Gastroesophageal sphincter (tissue), 4 donors: ENCODE data around the gene KRTAP16-1. TPM values are rescaled to one million over a fixed set of nuclear protein-coding genes. Genes with fewer than 3 reads are reported as not detected.
"Not testable (repeated sequence)": the region's sequence is repeated elsewhere in the genome, so short reads cannot be mapped to it uniquely, and the experiment has no call there.

Experiments used
- ATAC-seq: fragments of 150-250 bp; one replicate; pipeline ENCODE4 v1.9.1; 2016; ENCODE audit warnings: mild to moderate bottlenecking, moderate library complexity
- H3K27ac ChIP-seq, 4 donors: fragments of 200-600 bp; sonication (generic) in 3 of 4; 1 replicate in 3 of 4; 2 replicates in 1 of 4; pipeline ENCODE4 v1.5.1; 2016 to 2019
- H3K27me3 ChIP-seq: fragments of 200-600 bp; sonication (generic); one replicate; pipeline ENCODE4 v1.5.1; 2019
- H3K36me3 ChIP-seq, 2 donors: fragments of 200-600 bp; sonication (generic); one replicate each; pipeline ENCODE4 v1.5.1; 2019; ENCODE audit warnings: control low read depth in 1 of 2
- H3K4me1 ChIP-seq, 3 donors: fragments of 200-600 bp; sonication (generic); 1 replicate in 2 of 3; 2 replicates in 1 of 3; pipeline ENCODE4 v1.5.1; 2016 to 2019; ENCODE audit warnings: control low read depth in 2 of 3
- H3K4me3 ChIP-seq, 2 donors: fragments of 200-600 bp; sonication (generic); one replicate each; pipeline ENCODE4 v1.5.1; 2019; ENCODE audit warnings: mild to moderate bottlenecking in 1 of 2, moderate library complexity in 1 of 2
- H3K9me3 ChIP-seq, 3 donors: fragments of 200-600 bp; sonication (generic); one replicate each; pipeline ENCODE4 v1.5.1; 2017 to 2019; ENCODE audit warnings: control low read depth in 2 of 3
- CTCF ChIP-seq, 4 experiments: fragments of 200-600 bp in 2 of 4; fragments of 450-650 bp in 2 of 4; sonication (generic) in 1 of 4; IDR thresholded peaks; one replicate each; pipeline ENCODE4 v1.5.1; 2017 to 2019; ENCODE audit warnings: antibody characterized with exemption in 4 of 4, mild to moderate bottlenecking in 2 of 4, moderate library complexity in 2 of 4
- EP300 ChIP-seq: sonication (generic); formaldehyde crosslinking; IDR thresholded peaks from one replicate; pipeline ENCODE4 v1.6.1; 2017; ENCODE audit warnings: antibody characterized with exemption, mild to moderate bottlenecking
- POLR2A ChIP-seq, 2 donors: fragments of 450-650 bp; IDR thresholded peaks; one replicate each; pipeline ENCODE4 v1.6.1; 2017; ENCODE audit warnings: antibody characterized with exemption in 2 of 2, mild to moderate bottlenecking in 2 of 2, moderate library complexity in 1 of 2
- POLR2AphosphoS5 ChIP-seq: sonication (generic); formaldehyde crosslinking; IDR thresholded peaks from one replicate; pipeline ENCODE4 v1.6.1; 2017; ENCODE audit warnings: antibody characterized with exemption
- WGBS, 2 donors: methylation state at CpG; one replicate each; pipeline ENCODE4 v1.1.5; 2018; ENCODE audit warnings: low coverage in 1 of 2; 5-methylcytosine and 5-hydroxymethylcytosine counted together
- total RNA-seq, 4 donors: library from RNA; depleted of rRNA; stranded (reverse); fragments of >200 nt; gene quantifications; one replicate each; pipeline ENCODE4 v1.1.0, GENCODE V29; 2016

KRTAP16-1 gene
- not detected for total RNA-seq

- Histone ChIP-seq H3K4me1 (peaks cover 0 to 5% (median 0%) of the 10 kb centered on the region in 3 donors), H3K27ac (no peak within 1 kb of the TSS), H3K27me3 (peaks cover 25% of the 10 kb centered on the region), H3K4me3 (no peak within 1 kb of the TSS), H3K9me3 (no peaks in the 10 kb centered on the region), H3K36me3 (no peaks in the 10 kb centered on the region)
- WGBS, 2 donors = 75% methylated on average over 1 of the region's 7 CpGs; no CpG with 5 or more reads in 1 of the 2 donors
- TF ChIP-seq CTCF (IDR thresholded peaks at IDR 0.05) (no peak), EP300 (no peak), POLR2AphosphoS5 (no peak)
- ATAC-seq = no peak
These were observed at the start of gene KRTAP16-1 for GRCh38 chr17:41308918-41309359. KRTAP16-1 (minus strand) TSS chr17:41309309; CDS start chr17:41309253, 56 bp downstream.

GRCh38 chr17:41354536-41354935 is 45.4 kb upstream of the KRTAP16-1 start:
- TF ChIP-seq POLR2AphosphoS5 (no peak), POLR2A (IDR thresholded peaks at IDR 0.05) (no peak), EP300 (no peak), CTCF (IDR thresholded peaks at IDR 0.05) (no peak)
- H3K4me3 ChIP-seq = no peak overlapping the region
- 93 to 95% methylated on average over 4 of the region's 4 CpGs for WGBS, 2 donors
- no peaks in the 10 kb centered on the region for H3K27me3 ChIP-seq
- H3K27ac ChIP-seq = no peak overlapping the region
- no peaks in the 10 kb centered on the region for H3K4me1 ChIP-seq
- no peaks in the 10 kb centered on the region for H3K36me3 ChIP-seq
- peaks cover 0 to 4% (median 0%) of the 10 kb centered on the region in 3 donors for H3K9me3 ChIP-seq
- ATAC-seq = no peak

GRCh38 chr17:41352597-41353366 is 43.7 kb upstream of the KRTAP16-1 start:
- TF ChIP-seq POLR2AphosphoS5 (no peak), EP300 (no peak), CTCF (IDR thresholded peaks at IDR 0.05) (no peak), POLR2A (IDR thresholded peaks at IDR 0.05) (no peak)
- Histone ChIP-seq H3K27ac (no peak overlapping the region), H3K36me3 (no peaks in the 10 kb centered on the region), H3K27me3 (no peaks in the 10 kb centered on the region), H3K4me3 (no peak overlapping the region), H3K9me3 (peaks cover 0 to 4% (median 0%) of the 10 kb centered on the region in 3 donors), H3K4me1 (no peaks in the 10 kb centered on the region)
- WGBS, 2 donors = 68 to 84% methylated on average over 6 to 7 of the region's 7 CpGs
- ATAC-seq = no peak

- TF ChIP-seq POLR2A (IDR thresholded peaks at IDR 0.05) (no peak), EP300 (no peak), CTCF (IDR thresholded peaks at IDR 0.05) (no peak), POLR2AphosphoS5 (no peak)
- ATAC-seq = no peak
- Histone ChIP-seq H3K36me3 (no peaks in the 10 kb centered on the region), H3K4me1 (no peaks in the 10 kb centered on the region), H3K27ac (no peak overlapping the region), H3K9me3 (peaks cover 0 to 2% (median 0%) of the 10 kb centered on the region in 3 donors), H3K4me3 (no peak overlapping the region), H3K27me3 (no peaks in the 10 kb centered on the region)
- 75 to 88% methylated on average over 1 to 2 of the region's 2 CpGs for WGBS, 2 donors
These were observed 42.1 kb upstream of the KRTAP16-1 start for GRCh38 chr17:41351177-41351576.

GRCh38 chr17:41350381-41350878 is 41.3 kb upstream of the KRTAP16-1 start, which contains the start of gene KRT33A:
KRT33A (minus strand) TSS chr17:41350828; CDS start chr17:41350767, 61 bp downstream.
- 69 to 86% methylated on average over 2 to 9 of the region's 16 CpGs for WGBS, 2 donors
- not testable (repeated sequence) for H3K36me3 ChIP-seq, H3K4me1 ChIP-seq, H3K27me3 ChIP-seq, H3K4me3 ChIP-seq, ATAC-seq, H3K9me3 ChIP-seq, H3K27ac ChIP-seq
